ENCODE measurements around the gene ARHGEF18.
A peak's percentile ranks its signal among the peaks of the same experiment; 100 is the strongest.

Gene ARHGEF18

DNA sequence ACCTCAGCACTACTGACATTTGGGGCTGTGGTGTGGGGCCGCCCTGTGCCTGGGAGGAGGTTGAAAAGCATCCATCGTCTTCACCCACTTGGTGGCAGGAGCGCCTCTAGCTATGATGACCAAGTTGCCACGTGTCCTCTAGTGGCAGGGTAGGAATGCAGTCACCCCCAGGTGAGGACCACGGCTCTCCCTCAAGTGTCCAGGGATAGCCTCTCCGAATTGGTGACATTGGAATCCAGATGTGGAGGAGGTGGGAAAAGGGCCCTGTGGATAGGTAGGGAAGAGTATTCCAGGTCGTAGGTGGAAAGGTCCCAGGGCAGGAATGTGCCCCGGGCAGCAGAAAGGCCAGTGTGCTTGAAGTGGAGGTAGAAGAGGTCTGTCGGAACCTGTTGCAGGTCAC, 37.6 kb downstream of the ARHGEF18 start:
- DNase-seq: no peak

DNA sequence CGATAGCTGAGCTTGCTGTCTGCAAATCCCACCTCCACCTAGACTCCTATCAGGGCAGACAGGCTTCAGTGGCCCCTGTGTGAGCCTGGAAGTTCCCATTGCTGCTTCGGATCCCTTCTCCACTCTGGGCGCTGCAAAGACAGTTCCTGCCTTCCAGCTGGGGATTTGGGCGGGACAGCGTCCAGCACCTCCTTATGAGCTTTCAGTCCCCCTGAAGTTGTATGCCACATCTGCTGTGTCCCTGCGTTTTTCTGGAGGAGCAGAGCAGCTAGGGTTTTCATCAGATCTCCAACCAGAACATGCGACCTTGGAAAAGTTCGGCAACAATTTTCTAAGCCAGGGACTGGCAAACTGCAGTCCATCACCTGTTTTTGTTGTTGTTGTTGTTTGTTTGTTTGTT, 38.0 kb downstream of the ARHGEF18 start:
- no peak for DNase-seq

DNA sequence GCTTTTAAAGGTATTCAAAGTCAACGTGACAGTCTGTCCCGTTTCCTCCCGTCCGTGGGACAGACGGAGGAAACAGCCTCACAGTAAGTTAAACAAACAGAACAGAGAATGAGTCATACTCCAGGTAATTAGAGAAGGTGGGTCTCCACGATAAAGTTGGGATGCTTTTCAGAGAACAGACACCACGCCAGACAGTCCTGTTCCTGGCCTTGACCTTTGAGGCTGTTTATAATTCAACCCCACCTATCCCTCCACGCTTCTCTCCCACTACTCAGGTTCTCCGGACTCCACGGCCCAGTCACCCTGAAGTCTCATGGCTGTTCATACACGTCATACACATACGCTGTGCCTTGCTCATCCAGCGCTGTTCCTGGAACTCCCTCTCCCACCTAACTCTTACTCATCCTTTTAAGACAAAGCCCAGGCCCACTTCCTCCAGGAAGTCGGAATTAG, 42.5 kb downstream of the ARHGEF18 start:
- DNase-seq: no peak

DNA sequence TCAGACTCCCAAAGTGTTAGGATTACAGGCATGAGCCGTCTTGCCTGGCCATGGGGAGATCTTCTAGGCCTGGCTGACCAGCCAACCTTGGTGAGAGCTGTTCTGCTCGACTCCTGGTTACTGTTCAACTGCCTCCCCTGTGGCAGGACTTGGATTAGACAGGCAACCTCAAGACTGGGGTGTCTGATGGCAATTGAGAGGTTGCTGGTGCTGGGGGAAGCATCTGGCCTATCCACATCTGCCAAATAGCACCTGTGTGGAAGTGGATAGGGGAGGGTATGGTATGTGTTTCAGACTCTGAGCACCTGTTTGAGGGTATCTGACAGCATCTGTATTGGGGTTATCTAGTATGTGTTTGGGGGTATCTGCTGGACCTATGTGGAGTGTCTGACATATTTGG, 44.7 kb downstream of the ARHGEF18 start:
- DNase-seq: no peak

DNA sequence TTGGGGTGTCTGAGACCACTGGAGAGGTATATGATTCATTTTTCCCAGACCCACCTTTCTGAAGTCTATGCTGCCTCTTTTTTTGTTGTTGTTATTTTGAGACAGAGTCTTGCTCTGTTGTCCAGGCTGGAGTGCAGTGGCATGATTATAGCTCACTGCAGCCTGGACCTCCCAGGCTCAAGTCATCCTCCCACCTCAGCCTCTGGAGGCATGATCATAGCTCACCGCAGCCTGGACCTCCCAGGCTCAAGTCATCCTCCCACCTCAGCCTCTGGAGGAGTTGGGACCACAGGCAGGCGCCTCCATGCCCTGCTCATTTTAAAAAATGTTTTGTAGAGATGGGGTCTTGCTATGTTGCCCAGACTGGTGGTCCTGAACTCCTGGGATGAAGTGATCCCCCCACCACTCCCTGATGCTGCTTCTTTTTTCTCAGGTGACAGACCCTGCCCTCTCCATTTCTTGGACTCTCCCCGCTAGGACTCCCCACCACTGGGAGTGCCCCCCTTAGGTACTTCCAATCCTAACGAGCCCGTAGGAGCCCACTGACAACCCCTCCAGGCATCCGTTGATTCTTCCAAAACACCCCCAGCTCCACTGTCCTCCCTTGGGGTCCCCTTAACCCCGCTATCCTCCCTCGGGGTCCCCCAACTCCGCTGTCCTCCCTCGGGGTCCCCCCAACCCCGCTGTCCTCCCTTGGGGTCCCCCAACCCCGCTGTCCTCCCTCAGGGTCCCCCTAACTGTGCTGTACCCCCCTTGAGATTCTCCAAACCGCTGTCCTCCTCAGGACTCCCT, 45.4 kb downstream of the ARHGEF18 start:
- DNase-seq: no peak

DNA sequence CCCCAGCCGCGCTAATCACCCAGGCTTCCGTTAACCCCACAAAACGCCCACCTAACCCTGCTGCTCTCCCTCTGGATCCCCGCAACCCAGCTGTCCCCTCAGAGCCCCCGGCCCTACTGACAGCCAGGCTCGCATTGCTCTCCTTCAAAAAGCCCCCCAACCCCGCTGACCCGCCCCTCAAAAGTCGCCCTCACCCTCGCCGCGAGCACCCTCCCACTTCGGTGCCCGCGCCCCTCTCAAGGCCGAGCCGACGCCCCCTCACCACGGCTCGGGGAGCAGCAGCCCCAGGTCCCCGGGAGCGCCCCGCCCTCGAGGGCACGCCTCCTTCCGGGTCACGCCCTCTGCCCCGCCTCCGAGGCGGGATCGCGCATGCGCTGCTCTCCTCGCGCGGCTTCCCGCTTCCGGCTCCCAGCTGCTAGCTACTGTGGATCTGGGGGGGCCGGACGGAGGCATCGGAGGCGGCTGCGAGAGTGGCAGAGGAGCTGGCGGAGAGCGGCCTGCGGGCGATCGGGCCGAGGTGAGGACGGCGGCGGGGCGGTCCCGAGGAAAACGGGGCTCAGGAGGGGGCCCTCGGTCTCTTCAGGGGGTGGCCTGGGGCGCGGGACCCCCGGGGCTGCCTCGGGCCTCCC, 46.1 kb downstream of the ARHGEF18 start:
- DNase-seq: peak; percentile 93

DNA sequence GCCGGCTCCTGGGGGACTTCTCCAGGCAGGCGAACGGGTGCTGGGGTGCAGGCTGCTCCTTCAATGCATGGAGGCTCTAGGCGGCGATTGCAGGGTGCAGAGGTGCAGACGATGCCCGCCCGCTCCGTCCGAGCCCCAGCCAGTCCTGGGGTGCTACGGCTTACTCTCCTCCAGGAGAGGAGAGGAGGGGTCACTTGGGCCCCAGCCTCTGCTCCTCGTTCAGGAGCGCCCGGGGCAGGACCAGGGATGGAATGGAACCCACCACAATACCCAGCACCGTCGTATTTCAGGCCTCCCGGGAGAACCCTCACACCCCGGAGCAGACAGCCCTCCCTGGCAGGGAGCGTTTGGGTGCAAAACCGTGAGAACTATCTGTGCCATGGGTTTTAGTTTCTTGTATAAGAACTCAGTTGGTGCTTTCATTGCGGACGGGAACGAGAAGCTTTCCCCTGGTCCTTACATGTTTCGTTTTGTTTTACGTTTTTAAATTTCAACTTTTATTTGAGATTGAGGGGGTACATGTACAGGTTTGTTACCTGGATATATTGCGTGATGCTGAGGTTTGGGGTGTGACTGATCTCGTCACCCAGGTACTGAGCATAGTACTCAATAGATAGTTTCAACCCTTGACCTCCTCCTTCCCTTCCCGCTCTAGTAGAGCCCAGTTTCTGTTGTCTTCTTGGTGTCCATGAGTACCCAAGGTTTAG, 46.8 kb downstream of the ARHGEF18 start:
- DNase-seq: no peak

DNA sequence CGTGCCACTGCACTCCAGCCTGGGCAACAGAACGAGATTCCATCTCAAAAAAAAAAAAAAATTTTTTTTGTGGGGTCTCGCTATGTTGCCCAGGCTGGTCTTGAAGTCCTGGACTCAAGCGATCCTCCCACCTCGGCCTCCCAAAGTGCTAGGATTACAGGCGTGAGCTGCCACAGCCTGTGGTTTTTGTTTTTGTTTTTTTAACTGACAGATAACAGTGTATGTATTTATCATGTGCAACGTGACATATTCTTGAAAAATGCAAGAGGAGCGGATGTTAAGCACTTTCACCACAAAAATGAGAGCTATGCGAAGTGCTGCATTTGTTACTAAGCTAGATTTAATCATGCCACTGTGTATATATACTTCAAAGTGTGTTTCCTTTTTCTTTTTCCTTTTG, 49.0 kb downstream of the ARHGEF18 start:
- no peak for DNase-seq

Data from midbrain (tissue), 1 donor.